Fibroblast of lung (primary cell): ENCODE measurements around the gene KREMEN1.

Experiments
- EZH2 ChIP-seq: IDR thresholded peaks from 2 replicates; pipeline ENCODE4 v1.5.1; 2012; ENCODE audit warnings: low read length, control low read depth, mild to moderate bottlenecking; ENCODE audit errors: missing control alignments
- TF ChIP-seq, protein P1 (sequence below), 2 donors: IDR thresholded peaks in 1 of 2; conservative IDR thresholded peaks in 1 of 2; 1 replicate in 1 of 2; 2 replicates in 1 of 2; pipeline ENCODE4 v1.5.1; 2011 to 2012; ENCODE audit warnings: low read length in 2 of 2, control low read depth in 1 of 2, inconsistent platforms in 1 of 2, low read depth in 1 of 2, mild to moderate bottlenecking in 1 of 2

DNA sequence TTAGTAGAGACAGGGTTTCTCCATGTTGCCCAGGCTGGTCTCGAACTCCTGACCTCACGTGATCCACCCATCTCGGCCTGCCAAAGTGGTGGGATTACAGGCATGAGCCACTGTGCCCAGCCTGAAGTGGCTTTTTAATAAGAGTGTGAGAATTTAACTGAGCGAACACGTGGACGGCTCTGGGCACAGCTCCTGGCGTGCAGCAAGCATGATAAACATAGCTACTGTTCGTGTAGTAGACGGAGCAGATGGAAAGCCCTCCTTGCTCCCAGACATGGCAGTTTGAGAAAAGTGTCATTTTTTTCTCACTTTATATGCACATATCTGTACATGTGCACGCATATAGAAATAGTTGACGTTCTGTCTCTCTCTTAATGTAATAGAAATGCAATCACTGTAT is 139.9 kb downstream of the KREMEN1 start:
- TF ChIP-seq, protein P1, sequence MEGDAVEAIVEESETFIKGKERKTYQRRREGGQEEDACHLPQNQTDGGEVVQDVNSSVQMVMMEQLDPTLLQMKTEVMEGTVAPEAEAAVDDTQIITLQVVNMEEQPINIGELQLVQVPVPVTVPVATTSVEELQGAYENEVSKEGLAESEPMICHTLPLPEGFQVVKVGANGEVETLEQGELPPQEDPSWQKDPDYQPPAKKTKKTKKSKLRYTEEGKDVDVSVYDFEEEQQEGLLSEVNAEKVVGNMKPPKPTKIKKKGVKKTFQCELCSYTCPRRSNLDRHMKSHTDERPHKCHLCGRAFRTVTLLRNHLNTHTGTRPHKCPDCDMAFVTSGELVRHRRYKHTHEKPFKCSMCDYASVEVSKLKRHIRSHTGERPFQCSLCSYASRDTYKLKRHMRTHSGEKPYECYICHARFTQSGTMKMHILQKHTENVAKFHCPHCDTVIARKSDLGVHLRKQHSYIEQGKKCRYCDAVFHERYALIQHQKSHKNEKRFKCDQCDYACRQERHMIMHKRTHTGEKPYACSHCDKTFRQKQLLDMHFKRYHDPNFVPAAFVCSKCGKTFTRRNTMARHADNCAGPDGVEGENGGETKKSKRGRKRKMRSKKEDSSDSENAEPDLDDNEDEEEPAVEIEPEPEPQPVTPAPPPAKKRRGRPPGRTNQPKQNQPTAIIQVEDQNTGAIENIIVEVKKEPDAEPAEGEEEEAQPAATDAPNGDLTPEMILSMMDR (conservative IDR thresholded peaks at IDR 0.05 in 1 of 2, IDR thresholded peaks at IDR 0.05 in 1 of 2; ENCODE audit: low read depth in 1 of 2, low read length in 2 of 2): no peak
- TF ChIP-seq EZH2: no peak
